ENCODE results near the gene MSX1. TPM values are rescaled to one million over a fixed set of nuclear protein-coding genes. Genes with fewer than 3 reads are reported as not detected.

The MSX1 gene
- total RNA-seq, 4 donors from 2014 or later, result 9.7 to 20.5 (median 14.2) TPM

GRCh38 chr4:4848540-4848939 lies 10.9 kb upstream of the MSX1 start:
- ATAC-seq (ENCODE audit: low FRiP score) (no peak), DNase-seq (ENCODE audit: low spot score) (no peak)
- TF ChIP-seq, protein P1, sequence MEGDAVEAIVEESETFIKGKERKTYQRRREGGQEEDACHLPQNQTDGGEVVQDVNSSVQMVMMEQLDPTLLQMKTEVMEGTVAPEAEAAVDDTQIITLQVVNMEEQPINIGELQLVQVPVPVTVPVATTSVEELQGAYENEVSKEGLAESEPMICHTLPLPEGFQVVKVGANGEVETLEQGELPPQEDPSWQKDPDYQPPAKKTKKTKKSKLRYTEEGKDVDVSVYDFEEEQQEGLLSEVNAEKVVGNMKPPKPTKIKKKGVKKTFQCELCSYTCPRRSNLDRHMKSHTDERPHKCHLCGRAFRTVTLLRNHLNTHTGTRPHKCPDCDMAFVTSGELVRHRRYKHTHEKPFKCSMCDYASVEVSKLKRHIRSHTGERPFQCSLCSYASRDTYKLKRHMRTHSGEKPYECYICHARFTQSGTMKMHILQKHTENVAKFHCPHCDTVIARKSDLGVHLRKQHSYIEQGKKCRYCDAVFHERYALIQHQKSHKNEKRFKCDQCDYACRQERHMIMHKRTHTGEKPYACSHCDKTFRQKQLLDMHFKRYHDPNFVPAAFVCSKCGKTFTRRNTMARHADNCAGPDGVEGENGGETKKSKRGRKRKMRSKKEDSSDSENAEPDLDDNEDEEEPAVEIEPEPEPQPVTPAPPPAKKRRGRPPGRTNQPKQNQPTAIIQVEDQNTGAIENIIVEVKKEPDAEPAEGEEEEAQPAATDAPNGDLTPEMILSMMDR (IDR thresholded peaks at IDR 0.05), result no peak

- DNase-seq (ENCODE audit: low spot score), result no peak
- no peak for ATAC-seq (ENCODE audit: low FRiP score)
- TF ChIP-seq, protein P1 (IDR thresholded peaks at IDR 0.05), result no peak
Observed at GRCh38 chr4:4849106-4849505, 10.4 kb upstream of the MSX1 start.

DNA sequence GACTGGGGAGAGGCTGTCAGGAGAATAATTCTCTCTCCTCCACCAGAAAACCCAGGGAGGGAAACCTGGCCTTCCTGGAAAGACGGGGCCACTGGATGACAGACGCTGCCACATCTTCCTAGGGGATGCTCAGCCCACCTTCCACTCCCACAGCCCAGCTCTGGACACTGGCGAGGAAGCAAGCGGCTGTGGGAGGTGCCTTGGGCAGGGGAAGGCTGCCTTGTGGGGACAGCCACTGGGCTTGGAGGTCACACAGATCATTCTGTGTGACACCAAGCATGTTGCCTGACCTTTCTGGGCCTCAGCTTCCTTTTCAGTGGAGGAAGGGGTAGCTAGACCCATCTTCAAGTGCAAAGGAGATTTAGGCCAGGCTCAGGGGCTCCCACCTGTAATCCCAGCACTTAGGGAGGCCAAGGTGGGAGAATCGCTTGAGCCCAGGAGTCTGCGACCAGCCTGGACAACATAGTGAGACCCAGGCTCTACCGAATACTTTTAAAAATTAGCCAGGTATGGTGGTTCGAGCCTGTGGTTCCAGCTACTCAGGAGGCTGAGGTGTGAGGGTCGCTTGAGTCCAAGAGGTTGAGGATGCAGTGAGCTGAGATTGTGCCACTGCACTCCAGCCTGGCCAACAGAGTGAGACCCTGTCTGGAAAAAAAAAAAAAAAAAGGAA lies 9.8 kb upstream of the MSX1 start:
- ATAC-seq (ENCODE audit: low FRiP score) (no peak), DNase-seq (ENCODE audit: low spot score) (no peak)
- TF ChIP-seq, protein P1 (IDR thresholded peaks at IDR 0.05), result no peak

DNA sequence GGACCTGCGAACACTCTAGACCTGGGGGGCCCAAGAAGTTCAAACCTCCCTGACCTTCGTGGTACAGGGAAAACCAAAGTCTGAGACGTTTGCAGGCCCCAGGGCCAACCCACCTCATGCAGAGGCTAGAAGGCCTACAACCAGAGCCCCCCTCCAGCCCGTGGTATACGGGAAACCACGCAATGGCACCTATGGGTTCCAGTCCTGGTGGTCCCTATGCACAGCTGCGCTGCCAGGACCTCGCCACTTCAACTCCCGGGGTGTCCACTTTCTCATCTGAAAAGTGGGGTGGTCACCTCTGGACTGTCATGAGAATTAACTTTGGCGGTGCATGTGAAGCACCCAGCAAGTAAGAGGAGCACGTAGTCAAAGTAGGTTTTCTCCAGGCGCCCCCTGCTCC lies 8.4 kb upstream of the MSX1 start:
- no peak for DNase-seq (ENCODE audit: low spot score)
- TF ChIP-seq, protein P1 (IDR thresholded peaks at IDR 0.05), result no peak
- no peak for ATAC-seq (ENCODE audit: low FRiP score)

DNA sequence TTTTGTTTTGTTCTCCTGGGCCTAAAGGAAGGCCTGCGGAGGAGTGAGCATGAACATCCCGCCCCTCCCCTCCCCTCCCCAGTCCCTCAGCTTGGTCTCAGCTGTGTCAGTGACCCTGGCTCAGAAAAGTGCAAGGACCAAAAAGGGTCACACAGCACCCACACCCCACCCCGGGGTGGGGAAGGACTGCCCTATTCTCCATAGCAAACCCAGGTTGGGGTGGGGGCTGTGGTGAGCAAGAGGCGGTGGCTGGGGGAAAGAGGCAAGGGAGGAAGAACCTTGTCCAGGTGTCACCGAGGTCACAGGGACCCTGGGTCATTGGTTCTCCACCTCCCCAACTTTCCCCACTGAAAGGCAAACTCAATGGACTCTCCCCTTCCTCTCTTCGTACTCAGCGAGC lies 7.6 kb upstream of the MSX1 start:
- no peak for DNase-seq (ENCODE audit: low spot score)
- no peak for ATAC-seq (ENCODE audit: low FRiP score)
- TF ChIP-seq, protein P1 (IDR thresholded peaks at IDR 0.05), result no peak

GRCh38 chr4:4852591-4853362 lies 6.7 kb upstream of the MSX1 start:
- ATAC-seq (ENCODE audit: low FRiP score) (peak; percentile 87), DNase-seq (ENCODE audit: low spot score) (no peak)
- TF ChIP-seq, protein P1 (IDR thresholded peaks at IDR 0.05), result no peak

Data from omental fat pad (tissue), 4 donors.